ENCODE data around the gene DUT.

- TF ChIP-seq POLR2A (IDR thresholded peaks at IDR 0.05), result no peak
- TF ChIP-seq, protein P1, sequence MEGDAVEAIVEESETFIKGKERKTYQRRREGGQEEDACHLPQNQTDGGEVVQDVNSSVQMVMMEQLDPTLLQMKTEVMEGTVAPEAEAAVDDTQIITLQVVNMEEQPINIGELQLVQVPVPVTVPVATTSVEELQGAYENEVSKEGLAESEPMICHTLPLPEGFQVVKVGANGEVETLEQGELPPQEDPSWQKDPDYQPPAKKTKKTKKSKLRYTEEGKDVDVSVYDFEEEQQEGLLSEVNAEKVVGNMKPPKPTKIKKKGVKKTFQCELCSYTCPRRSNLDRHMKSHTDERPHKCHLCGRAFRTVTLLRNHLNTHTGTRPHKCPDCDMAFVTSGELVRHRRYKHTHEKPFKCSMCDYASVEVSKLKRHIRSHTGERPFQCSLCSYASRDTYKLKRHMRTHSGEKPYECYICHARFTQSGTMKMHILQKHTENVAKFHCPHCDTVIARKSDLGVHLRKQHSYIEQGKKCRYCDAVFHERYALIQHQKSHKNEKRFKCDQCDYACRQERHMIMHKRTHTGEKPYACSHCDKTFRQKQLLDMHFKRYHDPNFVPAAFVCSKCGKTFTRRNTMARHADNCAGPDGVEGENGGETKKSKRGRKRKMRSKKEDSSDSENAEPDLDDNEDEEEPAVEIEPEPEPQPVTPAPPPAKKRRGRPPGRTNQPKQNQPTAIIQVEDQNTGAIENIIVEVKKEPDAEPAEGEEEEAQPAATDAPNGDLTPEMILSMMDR (IDR thresholded peaks at IDR 0.05), result no peak
These were observed 57.7 kb downstream of the DUT start for GRCh38 chr15:48388910-48389309.

All from adrenal gland (tissue), 5 donors.